ENCODE results near the gene KISS1R. TPM values are rescaled to one million over a fixed set of nuclear protein-coding genes. Genes with fewer than 3 reads are reported as not detected.

Gene KISS1R
- total RNA-seq, 1 experiment from 2014 or later = not detected

DNA sequence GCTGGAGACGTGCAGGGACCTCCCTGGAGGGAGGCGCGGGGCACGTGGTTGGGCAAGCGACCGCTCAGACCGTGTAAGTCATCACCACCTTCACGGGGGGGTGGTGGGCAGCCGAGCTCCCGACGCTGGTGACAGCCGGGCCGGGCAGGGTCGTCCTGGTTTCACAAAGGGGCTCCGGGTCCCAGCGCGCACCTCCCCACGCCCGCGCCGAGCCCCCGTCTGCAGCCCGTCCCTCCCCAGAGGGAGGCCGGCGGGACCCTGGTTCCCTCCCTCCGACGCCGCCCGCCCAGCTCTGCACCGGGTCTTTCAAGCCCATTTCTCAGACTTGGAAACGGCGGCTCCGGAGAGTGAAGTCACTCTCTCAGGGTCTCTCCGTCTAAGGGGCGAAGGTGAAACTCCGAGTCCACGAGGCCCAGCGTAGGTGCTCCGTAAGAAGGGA, 8.0 kb downstream of the KISS1R start:
- no TSS peak for BruUV-seq (replicated peaks)
- intact Hi-C loops (cut with micrococcal nuclease; ENCODE audit: unreplicated experiment) = no loop called here

DNA sequence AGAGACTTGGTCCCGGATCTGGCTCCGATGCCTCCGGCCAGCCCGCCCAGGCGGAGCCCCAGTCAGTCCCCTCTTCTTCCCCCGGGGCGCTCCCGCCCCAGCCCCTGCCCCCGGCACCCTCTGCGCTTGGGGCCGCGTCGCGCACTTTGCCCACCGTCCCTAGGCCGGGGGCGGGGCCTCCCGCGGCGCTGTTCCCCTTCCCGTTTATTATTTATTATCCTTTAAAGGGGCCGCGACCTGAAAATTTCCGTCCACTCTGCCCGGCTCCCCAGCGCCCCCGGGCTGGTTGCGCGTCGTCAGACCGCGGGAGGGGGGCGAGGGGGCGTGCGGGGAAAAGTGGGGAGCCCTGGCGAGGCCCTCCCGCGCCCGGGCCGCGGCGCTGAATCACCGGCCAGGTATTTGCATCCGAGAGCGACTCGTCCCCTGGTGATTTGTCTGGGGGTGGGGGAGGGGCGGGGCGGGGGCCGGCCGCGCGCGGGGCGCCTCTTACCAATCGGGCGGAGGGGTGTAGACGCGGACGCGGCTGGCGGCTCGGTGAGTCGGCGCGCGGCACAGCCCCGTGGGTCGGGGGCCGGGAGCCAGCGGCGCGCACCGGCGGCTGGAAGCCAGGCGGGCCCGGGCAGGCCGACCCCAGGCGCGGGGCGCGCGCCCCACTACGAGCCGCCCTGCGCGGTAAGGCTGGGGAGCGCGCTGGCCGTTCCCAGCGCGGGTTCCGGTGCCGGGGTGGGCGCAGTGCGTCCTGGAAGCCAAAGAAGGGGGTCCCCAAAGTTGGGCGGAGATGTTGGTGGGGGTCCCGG, 8.6 kb downstream of the KISS1R start, which contains the start of gene ARID3A:
Gene ARID3A (plus strand): TSS at position 510 of the 797 bp plus-strand sequence. CDS start 3,494 bp downstream, outside the sequence.
- no peak within 1 kb of the TSS for H3K27ac Mint-ChIP-seq (ENCODE audit: unreplicated experiment)
- peak within 1 kb of the TSS; percentile 53 for H3K4me3 Mint-ChIP-seq (ENCODE audit: low read depth, unreplicated experiment)
- TF ChIP-seq, protein P1, sequence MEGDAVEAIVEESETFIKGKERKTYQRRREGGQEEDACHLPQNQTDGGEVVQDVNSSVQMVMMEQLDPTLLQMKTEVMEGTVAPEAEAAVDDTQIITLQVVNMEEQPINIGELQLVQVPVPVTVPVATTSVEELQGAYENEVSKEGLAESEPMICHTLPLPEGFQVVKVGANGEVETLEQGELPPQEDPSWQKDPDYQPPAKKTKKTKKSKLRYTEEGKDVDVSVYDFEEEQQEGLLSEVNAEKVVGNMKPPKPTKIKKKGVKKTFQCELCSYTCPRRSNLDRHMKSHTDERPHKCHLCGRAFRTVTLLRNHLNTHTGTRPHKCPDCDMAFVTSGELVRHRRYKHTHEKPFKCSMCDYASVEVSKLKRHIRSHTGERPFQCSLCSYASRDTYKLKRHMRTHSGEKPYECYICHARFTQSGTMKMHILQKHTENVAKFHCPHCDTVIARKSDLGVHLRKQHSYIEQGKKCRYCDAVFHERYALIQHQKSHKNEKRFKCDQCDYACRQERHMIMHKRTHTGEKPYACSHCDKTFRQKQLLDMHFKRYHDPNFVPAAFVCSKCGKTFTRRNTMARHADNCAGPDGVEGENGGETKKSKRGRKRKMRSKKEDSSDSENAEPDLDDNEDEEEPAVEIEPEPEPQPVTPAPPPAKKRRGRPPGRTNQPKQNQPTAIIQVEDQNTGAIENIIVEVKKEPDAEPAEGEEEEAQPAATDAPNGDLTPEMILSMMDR (IDR thresholded peaks at IDR 0.05; ENCODE audit: unreplicated experiment) = no peak
- no peaks in the 10 kb centered on the region for H3K9me3 Mint-ChIP-seq (ENCODE audit: low read depth, unreplicated experiment)
- H3K27me3 Mint-ChIP-seq (ENCODE audit: unreplicated experiment) = peaks cover 11% of the 10 kb centered on the region
- intact Hi-C loops (cut with micrococcal nuclease; ENCODE audit: unreplicated experiment) = no loop called here
- H3K36me3 Mint-ChIP-seq (ENCODE audit: insufficient read depth, unreplicated experiment) = peaks cover 8% of the 10 kb centered on the region
- DNase-seq = peak; percentile 60
- no peaks in the 10 kb centered on the region for H3K4me1 Mint-ChIP-seq (ENCODE audit: low read depth, unreplicated experiment)
- CTCF ChIA-PET = no interaction called here
- no TSS peak for BruUV-seq (replicated peaks)

More for the DNA sequence above, 8.0 kb downstream of the KISS1R start:
- Mint-ChIP-seq H3K36me3 (ENCODE audit: insufficient read depth, unreplicated experiment) (peaks cover 8% of the 10 kb centered on the region), H3K4me1 (ENCODE audit: low read depth, unreplicated experiment) (no peaks in the 10 kb centered on the region), H3K9me3 (ENCODE audit: low read depth, unreplicated experiment) (no peaks in the 10 kb centered on the region), H3K4me3 (ENCODE audit: low read depth, unreplicated experiment) (peak overlapping the region; percentile 53), H3K27ac (ENCODE audit: unreplicated experiment) (no peak overlapping the region), H3K27me3 (ENCODE audit: unreplicated experiment) (peaks cover 11% of the 10 kb centered on the region)
- DNase-seq = no peak
- TF ChIP-seq, protein P1 (IDR thresholded peaks at IDR 0.05; ENCODE audit: unreplicated experiment) = no peak
- CTCF ChIA-PET = no interaction called here

DNA sequence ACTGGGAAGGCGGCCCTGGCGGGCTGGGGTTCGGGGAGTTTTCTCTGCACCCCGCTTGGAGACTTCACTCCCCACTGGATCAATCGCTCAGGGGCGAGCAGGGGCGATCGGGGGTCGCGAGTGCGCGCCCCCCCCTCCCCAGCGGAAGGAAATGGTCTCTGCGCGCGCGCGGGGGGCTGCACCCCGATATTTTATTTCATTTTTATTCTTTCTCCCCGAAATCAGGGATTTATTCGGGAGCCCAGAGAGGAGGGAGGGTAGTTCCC, 9.1 kb downstream of the KISS1R start:
- Mint-ChIP-seq H3K36me3 (ENCODE audit: insufficient read depth, unreplicated experiment) (peaks cover 8% of the 10 kb centered on the region), H3K9me3 (ENCODE audit: low read depth, unreplicated experiment) (no peaks in the 10 kb centered on the region), H3K27ac (ENCODE audit: unreplicated experiment) (no peak overlapping the region), H3K27me3 (ENCODE audit: unreplicated experiment) (peaks cover 8% of the 10 kb centered on the region), H3K4me1 (ENCODE audit: low read depth, unreplicated experiment) (no peaks in the 10 kb centered on the region), H3K4me3 (ENCODE audit: low read depth, unreplicated experiment) (peak overlapping the region; percentile 53)
- TF ChIP-seq, protein P1 (IDR thresholded peaks at IDR 0.05; ENCODE audit: unreplicated experiment) = no peak
- no TSS peak for BruUV-seq (replicated peaks)
- CTCF ChIA-PET = no interaction called here
- no peak for DNase-seq
- intact Hi-C loops (cut with micrococcal nuclease; ENCODE audit: unreplicated experiment) = no loop called here

DNA sequence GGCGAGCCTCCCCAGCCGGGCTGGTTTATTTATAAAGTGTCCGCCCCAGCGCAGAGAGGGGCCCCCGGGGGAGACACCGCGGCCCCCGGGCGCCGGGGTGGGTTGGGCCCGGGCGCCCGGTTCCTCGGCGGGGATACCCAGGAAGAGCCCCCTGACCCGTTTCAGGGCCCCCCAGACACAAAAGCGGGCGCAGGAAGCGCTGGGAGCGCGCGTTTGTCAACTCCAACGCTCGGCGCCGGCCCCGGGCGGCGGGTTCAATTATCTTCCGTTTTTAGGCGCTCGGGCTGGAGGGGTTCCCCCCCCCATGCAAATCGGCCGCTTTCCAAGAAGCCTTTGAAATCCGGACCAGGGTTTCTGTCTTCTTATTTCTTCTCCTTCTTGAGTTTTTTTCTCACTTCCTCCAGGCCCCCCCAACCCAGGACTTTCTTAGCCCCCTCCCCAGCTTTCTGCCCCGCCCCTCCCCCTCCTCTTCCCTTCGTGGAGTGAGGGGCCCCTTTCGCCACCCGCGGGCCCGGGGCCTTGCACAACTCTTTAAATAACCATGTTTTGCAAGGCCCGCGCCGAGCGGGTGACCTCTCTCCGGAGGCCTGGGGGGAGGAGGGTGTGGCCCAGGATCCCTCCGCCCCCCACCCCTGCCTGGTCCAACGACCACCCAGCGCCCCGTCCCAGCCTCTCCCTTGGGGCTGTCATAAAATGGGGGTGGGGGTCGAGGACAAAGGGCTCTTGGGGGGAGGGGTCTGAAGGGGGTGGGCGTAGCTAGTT, 9.6 kb downstream of the KISS1R start:
- CTCF ChIA-PET = no interaction called here
- H3K4me3 Mint-ChIP-seq (ENCODE audit: low read depth, unreplicated experiment) = peak overlapping the region; percentile 53
- H3K27me3 Mint-ChIP-seq (ENCODE audit: unreplicated experiment) = peaks cover 3% of the 10 kb centered on the region
- H3K4me1 Mint-ChIP-seq (ENCODE audit: low read depth, unreplicated experiment) = no peaks in the 10 kb centered on the region
- TF ChIP-seq, protein P1 (IDR thresholded peaks at IDR 0.05; ENCODE audit: unreplicated experiment) = no peak
- no peaks in the 10 kb centered on the region for H3K9me3 Mint-ChIP-seq (ENCODE audit: low read depth, unreplicated experiment)
- no peak overlapping the region for H3K27ac Mint-ChIP-seq (ENCODE audit: unreplicated experiment)
- intact Hi-C loops (cut with micrococcal nuclease; ENCODE audit: unreplicated experiment) = no loop called here
- peaks cover 8% of the 10 kb centered on the region for H3K36me3 Mint-ChIP-seq (ENCODE audit: insufficient read depth, unreplicated experiment)
- no TSS peak for BruUV-seq (replicated peaks)
- no peak for DNase-seq

All from Calu3 (cell line).